ENCODE results near the gene CNIH2. TPM values are rescaled to one million over a fixed set of nuclear protein-coding genes. Genes with fewer than 3 reads are reported as not detected.

The CNIH2 gene
- total and polyA plus RNA-seq, 2 of the 8 experiments (the other 6 are each of a cell fraction or from before 2014, with no cell fraction given) = 12.5 to 15.8 TPM

- no peak for TF ChIP-seq FOSL1 (IDR thresholded peaks at IDR 0.05; ENCODE audit: insufficient read depth, low read depth, low read length)
- no peak for TF ChIP-seq EGR1 (IDR thresholded peaks at IDR 0.05; ENCODE audit: borderline replicate concordance, low read depth, low read length)
Measured at GRCh38 chr11:66290330-66290621, 12.3 kb downstream of the CNIH2 start (continued).

Measured in H1 (cell line).